ENCODE measurements around the gene SLC6A1. TPM values are rescaled to one million over a fixed set of nuclear protein-coding genes. Genes with fewer than 3 reads are reported as not detected.

SLC6A1 gene
- polyA plus RNA-seq, 1 donor, result 1.3 TPM

GRCh38 chr3:10970306-10970960, 22.1 kb upstream of the SLC6A1 start:
- Histone ChIP-seq H3K36me3 (ENCODE audit: control insufficient read depth, insufficient read depth, low read length) (no peaks in the 10 kb centered on the region), H3K4me1 (ENCODE audit: control insufficient read depth, insufficient read depth, low read length) (no peaks in the 10 kb centered on the region), H3K27me3 (ENCODE audit: control insufficient read depth, insufficient read depth, low read length) (peaks cover 23% of the 10 kb centered on the region), H3K27ac (ENCODE audit: low read length) (no peak overlapping the region), H3K4me3 (ENCODE audit: low read length) (no peak overlapping the region), H3K9me3 (ENCODE audit: control insufficient read depth, low read depth, low read length) (no peaks in the 10 kb centered on the region)
- no peak for DNase-seq
- WGBS (ENCODE audit: insufficient coverage, low lambda C conversion rate), result no CpG with 5 or more reads among the region's 5 CpGs

- Histone ChIP-seq H3K4me3 (ENCODE audit: low read length) (no peak overlapping the region), H3K27ac (ENCODE audit: low read length) (no peak overlapping the region), H3K9me3 (ENCODE audit: control insufficient read depth, low read depth, low read length) (no peaks in the 10 kb centered on the region), H3K27me3 (ENCODE audit: control insufficient read depth, insufficient read depth, low read length) (peaks cover 27% of the 10 kb centered on the region), H3K36me3 (ENCODE audit: control insufficient read depth, insufficient read depth, low read length) (no peaks in the 10 kb centered on the region), H3K4me1 (ENCODE audit: control insufficient read depth, insufficient read depth, low read length) (no peaks in the 10 kb centered on the region)
- no CpG with 5 or more reads among the region's 10 CpGs for WGBS (ENCODE audit: insufficient coverage, low lambda C conversion rate)
- no peak for DNase-seq
These were observed 20.3 kb upstream of the SLC6A1 start for GRCh38 chr3:10972072-10972782.

GRCh38 chr3:10973046-10973595, 19.4 kb upstream of the SLC6A1 start:
- no peaks in the 10 kb centered on the region for H3K4me1 ChIP-seq (ENCODE audit: control insufficient read depth, insufficient read depth, low read length)
- no peak for DNase-seq
- H3K9me3 ChIP-seq (ENCODE audit: control insufficient read depth, low read depth, low read length), result no peaks in the 10 kb centered on the region
- no peak overlapping the region for H3K27ac ChIP-seq (ENCODE audit: low read length)
- no peaks in the 10 kb centered on the region for H3K36me3 ChIP-seq (ENCODE audit: control insufficient read depth, insufficient read depth, low read length)
- no peak overlapping the region for H3K4me3 ChIP-seq (ENCODE audit: low read length)
- H3K27me3 ChIP-seq (ENCODE audit: control insufficient read depth, insufficient read depth, low read length), result peaks cover 27% of the 10 kb centered on the region
- no CpG with 5 or more reads among the region's 13 CpGs for WGBS (ENCODE audit: insufficient coverage, low lambda C conversion rate)

- DNase-seq, result no peak
- no peaks in the 10 kb centered on the region for H3K4me1 ChIP-seq (ENCODE audit: control insufficient read depth, insufficient read depth, low read length)
- H3K4me3 ChIP-seq (ENCODE audit: low read length), result no peak overlapping the region
- no peak overlapping the region for H3K27ac ChIP-seq (ENCODE audit: low read length)
- no peaks in the 10 kb centered on the region for H3K9me3 ChIP-seq (ENCODE audit: control insufficient read depth, low read depth, low read length)
- WGBS (ENCODE audit: insufficient coverage, low lambda C conversion rate), result 60% methylated on average over 1 of the region's 7 CpGs
- no peaks in the 10 kb centered on the region for H3K36me3 ChIP-seq (ENCODE audit: control insufficient read depth, insufficient read depth, low read length)
- peaks cover 24% of the 10 kb centered on the region for H3K27me3 ChIP-seq (ENCODE audit: control insufficient read depth, insufficient read depth, low read length)
These were observed 18.4 kb upstream of the SLC6A1 start for GRCh38 chr3:10974131-10974530.

GRCh38 chr3:10974746-10975375, 17.7 kb upstream of the SLC6A1 start:
- no peak for DNase-seq
- Histone ChIP-seq H3K27ac (ENCODE audit: low read length) (no peak overlapping the region), H3K9me3 (ENCODE audit: control insufficient read depth, low read depth, low read length) (no peaks in the 10 kb centered on the region), H3K36me3 (ENCODE audit: control insufficient read depth, insufficient read depth, low read length) (no peaks in the 10 kb centered on the region), H3K4me3 (ENCODE audit: low read length) (no peak overlapping the region), H3K27me3 (ENCODE audit: control insufficient read depth, insufficient read depth, low read length) (peaks cover 24% of the 10 kb centered on the region), H3K4me1 (ENCODE audit: control insufficient read depth, insufficient read depth, low read length) (no peaks in the 10 kb centered on the region)
- no CpG with 5 or more reads among the region's 7 CpGs for WGBS (ENCODE audit: insufficient coverage, low lambda C conversion rate)

GRCh38 chr3:10975695-10976234, 16.8 kb upstream of the SLC6A1 start:
- Histone ChIP-seq H3K9me3 (ENCODE audit: control insufficient read depth, low read depth, low read length) (no peaks in the 10 kb centered on the region), H3K4me1 (ENCODE audit: control insufficient read depth, insufficient read depth, low read length) (no peaks in the 10 kb centered on the region), H3K27ac (ENCODE audit: low read length) (no peak overlapping the region), H3K27me3 (ENCODE audit: control insufficient read depth, insufficient read depth, low read length) (peaks cover 26% of the 10 kb centered on the region), H3K4me3 (ENCODE audit: low read length) (no peak overlapping the region), H3K36me3 (ENCODE audit: control insufficient read depth, insufficient read depth, low read length) (no peaks in the 10 kb centered on the region)
- no peak for DNase-seq
- no CpG with 5 or more reads among the region's 1 CpG for WGBS (ENCODE audit: insufficient coverage, low lambda C conversion rate)

GRCh38 chr3:10976770-10977169, 15.8 kb upstream of the SLC6A1 start:
- 100% methylated on average over 1 of the region's 1 CpG for WGBS (ENCODE audit: insufficient coverage, low lambda C conversion rate)
- no peaks in the 10 kb centered on the region for H3K9me3 ChIP-seq (ENCODE audit: control insufficient read depth, low read depth, low read length)
- no peaks in the 10 kb centered on the region for H3K36me3 ChIP-seq (ENCODE audit: control insufficient read depth, insufficient read depth, low read length)
- H3K27me3 ChIP-seq (ENCODE audit: control insufficient read depth, insufficient read depth, low read length), result peaks cover 30% of the 10 kb centered on the region
- no peak for DNase-seq
- H3K4me3 ChIP-seq (ENCODE audit: low read length), result no peak overlapping the region
- H3K4me1 ChIP-seq (ENCODE audit: control insufficient read depth, insufficient read depth, low read length), result no peaks in the 10 kb centered on the region
- H3K27ac ChIP-seq (ENCODE audit: low read length), result no peak overlapping the region

GRCh38 chr3:10977892-10978510, 14.5 kb upstream of the SLC6A1 start:
- H3K4me3 ChIP-seq (ENCODE audit: low read length), result no peak overlapping the region
- H3K27ac ChIP-seq (ENCODE audit: low read length), result no peak overlapping the region
- no peak for DNase-seq
- no peaks in the 10 kb centered on the region for H3K36me3 ChIP-seq (ENCODE audit: control insufficient read depth, insufficient read depth, low read length)
- H3K27me3 ChIP-seq (ENCODE audit: control insufficient read depth, insufficient read depth, low read length), result peaks cover 24% of the 10 kb centered on the region
- no peaks in the 10 kb centered on the region for H3K4me1 ChIP-seq (ENCODE audit: control insufficient read depth, insufficient read depth, low read length)
- no CpG with 5 or more reads among the region's 10 CpGs for WGBS (ENCODE audit: insufficient coverage, low lambda C conversion rate)
- no peaks in the 10 kb centered on the region for H3K9me3 ChIP-seq (ENCODE audit: control insufficient read depth, low read depth, low read length)

- Histone ChIP-seq H3K4me3 (ENCODE audit: low read length) (no peak overlapping the region), H3K27ac (ENCODE audit: low read length) (no peak overlapping the region), H3K27me3 (ENCODE audit: control insufficient read depth, insufficient read depth, low read length) (peaks cover 17% of the 10 kb centered on the region), H3K36me3 (ENCODE audit: control insufficient read depth, insufficient read depth, low read length) (no peaks in the 10 kb centered on the region), H3K4me1 (ENCODE audit: control insufficient read depth, insufficient read depth, low read length) (no peaks in the 10 kb centered on the region), H3K9me3 (ENCODE audit: control insufficient read depth, low read depth, low read length) (no peaks in the 10 kb centered on the region)
- 93% methylated on average over 3 of the region's 7 CpGs for WGBS (ENCODE audit: insufficient coverage, low lambda C conversion rate)
- no peak for DNase-seq
These were observed 13.6 kb upstream of the SLC6A1 start for GRCh38 chr3:10978956-10979355.

- no peaks in the 10 kb centered on the region for H3K4me1 ChIP-seq (ENCODE audit: control insufficient read depth, insufficient read depth, low read length)
- no peak for DNase-seq
- H3K9me3 ChIP-seq (ENCODE audit: control insufficient read depth, low read depth, low read length), result no peaks in the 10 kb centered on the region
- no peaks in the 10 kb centered on the region for H3K36me3 ChIP-seq (ENCODE audit: control insufficient read depth, insufficient read depth, low read length)
- WGBS (ENCODE audit: insufficient coverage, low lambda C conversion rate), result no CpG with 5 or more reads among the region's 7 CpGs
- H3K27me3 ChIP-seq (ENCODE audit: control insufficient read depth, insufficient read depth, low read length), result peaks cover 17% of the 10 kb centered on the region
- no peak overlapping the region for H3K27ac ChIP-seq (ENCODE audit: low read length)
- no peak overlapping the region for H3K4me3 ChIP-seq (ENCODE audit: low read length)
These were observed 12.2 kb upstream of the SLC6A1 start for GRCh38 chr3:10980312-10980711.
